SU-DHL-6 (cell line): ENCODE data around the gene SRSF1.
"Not testable (repeated sequence)": the region's sequence is repeated elsewhere in the genome, so short reads cannot be mapped to it uniquely, and the experiment has no call there.

ENCODE experiments used
- H2AFZ ChIP-seq: fragments of 200-600 bp; sonication (generic); 2 replicates; pipeline ENCODE4 v1.6.1; 2014; ENCODE audit warnings: low read depth, mild to moderate bottlenecking, moderate library complexity, mixed read lengths, antibody characterized with exemption, low read length; ENCODE audit not compliant: severe bottlenecking
- H3F3A ChIP-seq: fragments of 200-600 bp; shearing (Covaris generic); 2 replicates; pipeline ENCODE4 v1.6.0; 2016; ENCODE audit warnings: antibody characterized with exemption, mild to moderate bottlenecking; ENCODE audit not compliant: insufficient read depth
- H3K27ac ChIP-seq: fragments of 200-600 bp; sonication (generic); 2 replicates; pipeline ENCODE4 v1.5.1; 2016; ENCODE audit warnings: low read depth, mild to moderate bottlenecking, low read length, moderate library complexity, mixed read lengths
- H3K27me3 ChIP-seq: fragments of 200-600 bp; sonication (generic), shearing (Covaris generic); 2 replicates; pipeline ENCODE4 v1.6.0; 2014; ENCODE audit warnings: mild to moderate bottlenecking, low read length
- H3K36me3 ChIP-seq: fragments of 200-600 bp; sonication (generic); 2 replicates; pipeline ENCODE4 v1.6.1; 2014; ENCODE audit warnings: mild to moderate bottlenecking, low read length, mixed read lengths
- H3K4me2 ChIP-seq: fragments of 300-600, 200-600 bp; shearing (Covaris generic), sonication (generic); 2 replicates; pipeline ENCODE4 v1.6.0; 2014; ENCODE audit warnings: low read length, low read depth, mild to moderate bottlenecking; ENCODE audit not compliant: poor library complexity, severe bottlenecking
- H3K4me3 ChIP-seq: fragments of 200-600 bp; sonication (generic); 2 replicates; pipeline ENCODE4 v1.5.1; 2014; ENCODE audit warnings: antibody characterized with exemption, low read length, mild to moderate bottlenecking, mixed read lengths; ENCODE audit not compliant: insufficient read depth, poor library complexity, severe bottlenecking
- H3K79me2 ChIP-seq: fragments of 200-600 bp; sonication (generic); 2 replicates; pipeline ENCODE4 v1.6.1; 2014; ENCODE audit warnings: mild to moderate bottlenecking, low read length, moderate library complexity; ENCODE audit not compliant: insufficient read depth
- H3K9ac ChIP-seq: fragments of 200-600 bp; sonication (generic); 2 replicates; pipeline ENCODE4 v1.7.0; 2014; ENCODE audit warnings: mild to moderate bottlenecking, low read length
- H3K9me2 ChIP-seq: fragments of 200-600 bp; sonication (generic); replicated peaks from 2 replicates; pipeline ENCODE4 v1.6.1; 2014; ENCODE audit warnings: low read length; ENCODE audit not compliant: insufficient read depth
- H3K9me3 ChIP-seq: fragments of 200-600 bp; sonication (generic); 2 replicates; pipeline ENCODE4 v1.6.1; 2014; ENCODE audit warnings: low read length, mixed read lengths; ENCODE audit not compliant: insufficient read depth
- H4K20me1 ChIP-seq: fragments of 200-600 bp; sonication (generic); 2 replicates; pipeline ENCODE4 v1.6.1; 2014; ENCODE audit warnings: low read depth, mild to moderate bottlenecking, antibody characterized with exemption, low read length, moderate library complexity, mixed read lengths
- EZH2phosphoT487 ChIP-seq: fragments of 200-600 bp; sonication (generic), shearing (Covaris generic); conservative IDR thresholded peaks from 2 replicates; pipeline ENCODE4 v1.6.1; 2018; ENCODE audit warnings: mild to moderate bottlenecking, antibody characterized with exemption, low read length, moderate library complexity, mixed read lengths
- TF ChIP-seq, protein P1 (sequence below): fragments of 200-600 bp; sonication (generic); IDR thresholded peaks from one replicate; pipeline ENCODE4 v1.5.1; 2017; ENCODE audit warnings: antibody characterized with exemption, mild to moderate bottlenecking, low read length, moderate library complexity; ENCODE audit not compliant: insufficient read depth, poor library complexity, severe bottlenecking

Gene SRSF1

GRCh38 chr17:57963149-57963511 is 43.9 kb downstream of the SRSF1 start:
- Histone ChIP-seq H3K79me2 (no peaks in the 10 kb centered on the region), H3K9me3 (no peaks in the 10 kb centered on the region), H3K4me2 (no peak overlapping the region), H3F3A (no peaks in the 10 kb centered on the region), H3K27me3 (no peaks in the 10 kb centered on the region), H3K4me3 (no peak overlapping the region), H3K36me3 (no peaks in the 10 kb centered on the region), H4K20me1 (no peaks in the 10 kb centered on the region), H3K9me2 (no peaks in the 10 kb centered on the region), H3K27ac (no peak overlapping the region), H3K9ac (no peak overlapping the region), H2AFZ (no peak overlapping the region)
- TF ChIP-seq, protein P1, sequence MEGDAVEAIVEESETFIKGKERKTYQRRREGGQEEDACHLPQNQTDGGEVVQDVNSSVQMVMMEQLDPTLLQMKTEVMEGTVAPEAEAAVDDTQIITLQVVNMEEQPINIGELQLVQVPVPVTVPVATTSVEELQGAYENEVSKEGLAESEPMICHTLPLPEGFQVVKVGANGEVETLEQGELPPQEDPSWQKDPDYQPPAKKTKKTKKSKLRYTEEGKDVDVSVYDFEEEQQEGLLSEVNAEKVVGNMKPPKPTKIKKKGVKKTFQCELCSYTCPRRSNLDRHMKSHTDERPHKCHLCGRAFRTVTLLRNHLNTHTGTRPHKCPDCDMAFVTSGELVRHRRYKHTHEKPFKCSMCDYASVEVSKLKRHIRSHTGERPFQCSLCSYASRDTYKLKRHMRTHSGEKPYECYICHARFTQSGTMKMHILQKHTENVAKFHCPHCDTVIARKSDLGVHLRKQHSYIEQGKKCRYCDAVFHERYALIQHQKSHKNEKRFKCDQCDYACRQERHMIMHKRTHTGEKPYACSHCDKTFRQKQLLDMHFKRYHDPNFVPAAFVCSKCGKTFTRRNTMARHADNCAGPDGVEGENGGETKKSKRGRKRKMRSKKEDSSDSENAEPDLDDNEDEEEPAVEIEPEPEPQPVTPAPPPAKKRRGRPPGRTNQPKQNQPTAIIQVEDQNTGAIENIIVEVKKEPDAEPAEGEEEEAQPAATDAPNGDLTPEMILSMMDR: no peak
- TF ChIP-seq EZH2phosphoT487: no peak

- H3K9me2 ChIP-seq: no peaks in the 10 kb centered on the region
Measured at GRCh38 chr17:57962279-57963148, 44.5 kb downstream of the SRSF1 start.

DNA sequence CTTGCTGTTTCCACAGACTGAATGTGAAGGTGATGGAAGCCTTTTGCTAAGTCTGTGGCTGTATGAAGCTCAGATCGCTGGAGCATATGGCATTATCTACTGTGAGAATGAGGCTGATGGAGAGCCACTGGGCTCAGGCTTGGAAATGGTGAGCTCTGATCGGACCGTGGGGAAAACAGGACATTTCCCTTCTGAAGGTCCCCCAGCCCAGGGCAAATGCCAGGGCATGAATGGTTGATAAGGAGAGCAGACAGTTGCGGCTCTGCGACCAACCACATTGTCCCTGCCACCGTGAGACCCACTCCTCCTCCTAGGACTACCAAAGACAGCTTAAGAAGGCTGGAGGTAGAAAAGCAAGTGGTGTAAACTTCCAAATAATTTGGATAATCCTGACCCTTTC is 47.1 kb downstream of the SRSF1 start:
- no peaks in the 10 kb centered on the region for H4K20me1 ChIP-seq
- no peak overlapping the region for H3K4me3 ChIP-seq
- H3F3A ChIP-seq: no peaks in the 10 kb centered on the region
- H3K36me3 ChIP-seq: no peaks in the 10 kb centered on the region
- H3K9me2 ChIP-seq: no peaks in the 10 kb centered on the region
- no peaks in the 10 kb centered on the region for H3K9me3 ChIP-seq
- H3K9ac ChIP-seq: no peak overlapping the region
- H3K27ac ChIP-seq: no peak overlapping the region
- no peak overlapping the region for H2AFZ ChIP-seq
- H3K4me2 ChIP-seq: no peak overlapping the region
- H3K79me2 ChIP-seq: no peaks in the 10 kb centered on the region
- no peak for TF ChIP-seq EZH2phosphoT487
- no peaks in the 10 kb centered on the region for H3K27me3 ChIP-seq

More at GRCh38 chr17:57962279-57963148, 44.5 kb downstream of the SRSF1 start:
- Histone ChIP-seq H2AFZ (no peak overlapping the region), H3K27ac (no peak overlapping the region), H3K79me2 (no peaks in the 10 kb centered on the region), H3K9ac (no peak overlapping the region), H3K36me3 (no peaks in the 10 kb centered on the region), H3K4me2 (no peak overlapping the region), H4K20me1 (no peaks in the 10 kb centered on the region), H3F3A (no peaks in the 10 kb centered on the region), H3K27me3 (no peaks in the 10 kb centered on the region), H3K9me3 (no peaks in the 10 kb centered on the region), H3K4me3 (no peak overlapping the region)
- no peak for TF ChIP-seq EZH2phosphoT487
- TF ChIP-seq, protein P1: no peak

GRCh38 chr17:57958391-57958790 is 48.7 kb downstream of the SRSF1 start:
- H3K79me2 ChIP-seq, H3K9ac ChIP-seq, H3K27me3 ChIP-seq, H3K9me2 ChIP-seq, H3K36me3 ChIP-seq, H3K9me3 ChIP-seq, H3F3A ChIP-seq, H3K4me2 ChIP-seq, H3K4me3 ChIP-seq, H2AFZ ChIP-seq, H4K20me1 ChIP-seq, H3K27ac ChIP-seq: not testable (repeated sequence)
